Fibroblast of lung (primary cell): ENCODE data around the gene ZBTB16. TPM values are rescaled to one million over a fixed set of nuclear protein-coding genes. Genes with fewer than 3 reads are reported as not detected.

Experiments used
- DNase-seq, 2 donors: peaks; one replicate each; pipeline versions ENCODE4 v3.0.0 to v3.0.0-alpha.2; 2010; ENCODE audit warnings: low read depth in 2 of 2
- H2AFZ ChIP-seq: 2 replicates; pipeline ENCODE4 v1.5.1; 2012; ENCODE audit warnings: low read length, control low read depth, inconsistent platforms
- H3K27ac ChIP-seq: 2 replicates; pipeline ENCODE4 v1.5.1; 2011; ENCODE audit warnings: low read length, control low read depth; ENCODE audit not compliant: insufficient read depth
- H3K27me3 ChIP-seq: 2 replicates; pipeline ENCODE4 v1.5.1; 2011; ENCODE audit warnings: mild to moderate bottlenecking, low read length; ENCODE audit not compliant: control insufficient read depth, insufficient read depth
- H3K36me3 ChIP-seq: 2 replicates; pipeline ENCODE4 v1.5.1; 2011; ENCODE audit warnings: low read length; ENCODE audit not compliant: control insufficient read depth, insufficient read depth
- H3K4me1 ChIP-seq: 2 replicates; pipeline ENCODE4 v1.5.1; 2011; ENCODE audit warnings: low read length; ENCODE audit not compliant: control insufficient read depth, insufficient read depth; ENCODE audit errors: extremely low read depth
- H3K4me2 ChIP-seq: 2 replicates; pipeline ENCODE4 v1.5.1; 2011; ENCODE audit warnings: low read length, control low read depth; ENCODE audit not compliant: insufficient read depth; ENCODE audit errors: extremely low read depth
- H3K4me3 ChIP-seq, 4 experiments: fragments of 200-600 bp in 1 of 4; sonication (generic) in 1 of 4; replicated peaks in 1 of 4; 2 replicates each; pipeline ENCODE4 v1.5.1; 2011 to 2016; ENCODE audit warnings: low read length in 4 of 4, low read depth in 3 of 4, mild to moderate bottlenecking in 3 of 4, control low read depth in 2 of 4, inconsistent platforms in 1 of 4, mixed read lengths in 1 of 4; ENCODE audit not compliant: insufficient read depth in 1 of 4; ENCODE audit errors: control extremely low read depth in 1 of 4
- H3K79me2 ChIP-seq: 2 replicates; pipeline ENCODE4 v1.5.1; 2012; ENCODE audit warnings: mild to moderate bottlenecking, low read length, inconsistent platforms; ENCODE audit not compliant: control insufficient read depth, insufficient read depth
- H3K9ac ChIP-seq: 2 replicates; pipeline ENCODE4 v1.5.1; 2011; ENCODE audit warnings: mild to moderate bottlenecking, low read length, control low read depth; ENCODE audit not compliant: insufficient read depth
- H3K9me3 ChIP-seq: 2 replicates; pipeline ENCODE4 v1.5.1; 2012; ENCODE audit warnings: low read depth, low read length; ENCODE audit not compliant: control insufficient read depth, insufficient read depth
- H4K20me1 ChIP-seq: 2 replicates; pipeline ENCODE4 v1.5.1; 2011; ENCODE audit warnings: low read length; ENCODE audit not compliant: control insufficient read depth, insufficient read depth; ENCODE audit errors: extremely low read depth
- CTCF ChIP-seq, 2 donors: IDR thresholded peaks in 1 of 2; conservative IDR thresholded peaks in 1 of 2; 1 replicate in 1 of 2; 2 replicates in 1 of 2; pipeline ENCODE4 v1.5.1; 2011 to 2012; ENCODE audit warnings: low read length in 2 of 2, control low read depth in 1 of 2, inconsistent platforms in 1 of 2, low read depth in 1 of 2, mild to moderate bottlenecking in 1 of 2
- EZH2 ChIP-seq: IDR thresholded peaks from 2 replicates; pipeline ENCODE4 v1.5.1; 2012; ENCODE audit warnings: low read length, control low read depth, mild to moderate bottlenecking; ENCODE audit errors: missing control alignments
- polyA plus RNA-seq, 2 donors: library from polyadenylated mRNA; depleted of rRNA in 1 of 2; stranded (reverse) in 1 of 2; unstranded in 1 of 2; fragments of >200 nt; gene quantifications; 2 replicates each; pipeline ENCODE4 v1.2.1, GENCODE V29; 2011 to 2012; ENCODE audit warnings: missing spikeins in 1 of 2
- total RNA-seq: library from RNA; depleted of rRNA; stranded (reverse); fragments of >200 nt; gene quantifications from 2 replicates; pipeline ENCODE4 v1.2.1, GENCODE V29; 2014

Gene ZBTB16
- total and polyA plus RNA-seq, 2 donors (not counting 1 experiment from before 2014, with no cell fraction given) = not detected

GRCh38 chr11:114124601-114125144 lies 65.2 kb downstream of the ZBTB16 start:
- no peaks in the 10 kb centered on the region for H3K4me1 ChIP-seq
- H4K20me1 ChIP-seq = no peaks in the 10 kb centered on the region
- H3K36me3 ChIP-seq = no peaks in the 10 kb centered on the region
- no peaks in the 10 kb centered on the region for H3K9me3 ChIP-seq
- H3K4me2 ChIP-seq = no peak overlapping the region
- TF ChIP-seq CTCF (conservative IDR thresholded peaks at IDR 0.05 in 1 of 2, IDR thresholded peaks at IDR 0.05 in 1 of 2; ENCODE audit: low read depth in 1 of 2, low read length in 2 of 2) (no peak), EZH2 (no peak)
- DNase-seq = no peak
- no peak overlapping the region for H3K4me3 ChIP-seq
- H3K9ac ChIP-seq = no peak overlapping the region
- no peaks in the 10 kb centered on the region for H3K79me2 ChIP-seq
- H3K27ac ChIP-seq = no peak overlapping the region
- H3K27me3 ChIP-seq = no peaks in the 10 kb centered on the region
- H2AFZ ChIP-seq = no peak overlapping the region

GRCh38 chr11:114125531-114125930 lies 66.0 kb downstream of the ZBTB16 start:
- no peaks in the 10 kb centered on the region for H3K27me3 ChIP-seq
- H3K27ac ChIP-seq = no peak overlapping the region
- no peaks in the 10 kb centered on the region for H4K20me1 ChIP-seq
- no peak for TF ChIP-seq EZH2
- TF ChIP-seq CTCF (conservative IDR thresholded peaks at IDR 0.05 in 1 of 2, IDR thresholded peaks at IDR 0.05 in 1 of 2; ENCODE audit: low read depth in 1 of 2, low read length in 2 of 2) = no peak
- no peaks in the 10 kb centered on the region for H3K9me3 ChIP-seq
- H3K4me2 ChIP-seq = no peak overlapping the region
- no peak overlapping the region for H2AFZ ChIP-seq
- H3K4me1 ChIP-seq = no peaks in the 10 kb centered on the region
- DNase-seq = no peak
- no peak overlapping the region for H3K4me3 ChIP-seq
- no peaks in the 10 kb centered on the region for H3K79me2 ChIP-seq
- no peak overlapping the region for H3K9ac ChIP-seq
- no peaks in the 10 kb centered on the region for H3K36me3 ChIP-seq

GRCh38 chr11:114125959-114126358 lies 66.4 kb downstream of the ZBTB16 start:
- H3K27ac ChIP-seq = no peak overlapping the region
- no peak overlapping the region for H3K9ac ChIP-seq
- no peaks in the 10 kb centered on the region for H3K9me3 ChIP-seq
- no peak overlapping the region for H3K4me2 ChIP-seq
- H3K36me3 ChIP-seq = no peaks in the 10 kb centered on the region
- no peak for TF ChIP-seq CTCF (conservative IDR thresholded peaks at IDR 0.05 in 1 of 2, IDR thresholded peaks at IDR 0.05 in 1 of 2; ENCODE audit: low read depth in 1 of 2, low read length in 2 of 2)
- no peak for TF ChIP-seq EZH2
- no peaks in the 10 kb centered on the region for H3K79me2 ChIP-seq
- DNase-seq = no peak
- no peaks in the 10 kb centered on the region for H3K4me1 ChIP-seq
- H2AFZ ChIP-seq = no peak overlapping the region
- H4K20me1 ChIP-seq = no peaks in the 10 kb centered on the region
- no peaks in the 10 kb centered on the region for H3K27me3 ChIP-seq
- H3K4me3 ChIP-seq = no peak overlapping the region
